ENCODE results near the gene RBMS3.
"Not testable (repeated sequence)": the region's sequence is repeated elsewhere in the genome, so short reads cannot be mapped to it uniquely, and the experiment has no call there.

Gene RBMS3

DNA sequence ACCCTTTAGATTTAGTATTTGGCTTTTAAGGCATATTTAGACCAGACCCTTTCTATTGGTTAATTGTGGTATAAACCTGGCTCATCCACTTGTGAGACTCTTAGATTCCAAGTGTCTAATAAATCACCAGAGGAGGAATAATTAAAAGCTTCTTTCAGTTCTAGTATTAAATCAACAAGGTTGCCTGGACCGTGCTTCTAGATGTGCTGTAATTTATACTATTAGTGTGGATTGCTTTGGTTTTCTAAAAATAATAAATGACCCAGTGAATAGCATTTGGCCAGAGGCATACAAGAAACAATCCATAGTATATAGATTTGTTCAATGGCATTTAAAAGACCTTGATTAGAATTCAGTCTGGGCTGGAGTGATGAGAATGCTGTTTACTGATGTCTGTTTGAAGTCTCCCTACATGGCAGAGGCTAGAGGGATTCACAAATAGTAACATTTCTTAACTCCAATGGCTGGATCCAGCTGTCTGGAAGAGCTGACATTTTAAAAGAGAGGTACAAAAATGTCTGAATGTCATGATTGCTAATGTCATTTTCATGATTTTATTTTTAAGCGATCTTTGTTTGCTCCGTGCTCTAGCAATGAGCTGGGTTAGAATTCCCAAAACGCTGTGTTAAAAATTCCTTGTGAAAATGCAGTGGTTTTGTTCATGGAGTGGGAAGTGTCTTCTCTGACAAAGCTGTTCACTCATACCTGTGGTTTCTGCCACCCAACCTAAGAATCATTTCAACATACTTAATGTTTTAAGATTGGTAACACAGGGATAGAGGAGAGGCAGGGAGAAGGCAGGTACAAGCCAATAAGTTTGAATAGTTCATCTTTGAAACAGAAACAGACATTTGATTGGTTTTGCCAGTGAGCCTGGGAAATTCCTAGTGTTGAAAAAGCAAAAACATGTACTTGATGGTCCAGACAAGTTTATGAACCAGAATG, 89.9 kb downstream of the RBMS3 start:
- DNase-seq (no peak), ATAC-seq (no peak)
- H3K27me3 Mint-ChIP-seq = peaks cover 8% of the 10 kb centered on the region
- no peak overlapping the region for H3K4me3 Mint-ChIP-seq
- H3K27ac Mint-ChIP-seq = no peak overlapping the region
- peaks cover 8% of the 10 kb centered on the region for H3K4me1 Mint-ChIP-seq
- H3K9me3 Mint-ChIP-seq = no peaks in the 10 kb centered on the region

- Mint-ChIP-seq H3K4me3 (no peak overlapping the region), H3K27me3 (peaks cover 8% of the 10 kb centered on the region), H3K27ac (no peak overlapping the region), H3K4me1 (peaks cover 8% of the 10 kb centered on the region), H3K9me3 (no peaks in the 10 kb centered on the region)
- ATAC-seq (no peak), DNase-seq (no peak)
These were observed 92.3 kb downstream of the RBMS3 start for GRCh38 chr3:29373131-29373680.

- ATAC-seq (no peak), DNase-seq (no peak)
- H3K27ac Mint-ChIP-seq = no peak overlapping the region
- H3K4me3 Mint-ChIP-seq = no peak overlapping the region
- H3K4me1 Mint-ChIP-seq = peaks cover 8% of the 10 kb centered on the region
- peaks cover under 1% of the 10 kb centered on the region for H3K27me3 Mint-ChIP-seq
- no peaks in the 10 kb centered on the region for H3K9me3 Mint-ChIP-seq
These were observed 93.4 kb downstream of the RBMS3 start for GRCh38 chr3:29374226-29374625.

DNA sequence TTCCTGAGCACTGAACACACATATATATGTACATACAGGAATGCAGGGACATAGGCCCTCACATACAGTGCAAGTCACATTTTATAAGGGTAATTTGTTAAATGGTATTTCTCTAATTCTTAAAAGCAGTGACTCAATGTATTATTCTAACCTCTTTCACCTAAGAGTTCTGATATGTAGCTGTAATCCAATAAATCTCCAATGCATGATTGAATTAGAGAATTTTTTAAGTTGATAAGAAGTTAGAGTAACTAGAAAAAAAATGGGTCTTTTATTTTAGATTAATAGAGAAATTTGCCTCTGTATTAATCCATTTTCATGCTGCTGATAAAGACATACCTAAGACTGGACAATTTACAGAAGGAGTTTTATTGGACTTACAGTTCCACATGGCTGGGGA, 98.2 kb downstream of the RBMS3 start:
- H3K27ac Mint-ChIP-seq = no peak overlapping the region
- DNase-seq (no peak), ATAC-seq (no peak)
- no peaks in the 10 kb centered on the region for H3K4me1 Mint-ChIP-seq
- H3K4me3 Mint-ChIP-seq = no peak overlapping the region
- H3K9me3 Mint-ChIP-seq = no peaks in the 10 kb centered on the region
- no peaks in the 10 kb centered on the region for H3K27me3 Mint-ChIP-seq

GRCh38 chr3:29381595-29381994, 100.7 kb downstream of the RBMS3 start:
- Mint-ChIP-seq H3K4me3 (no peak overlapping the region), H3K27me3 (no peaks in the 10 kb centered on the region), H3K27ac (no peak overlapping the region), H3K9me3 (peaks cover 0 to 8% of the 10 kb centered on the region in 2 donors), H3K4me1 (peaks cover 4% of the 10 kb centered on the region)
- ATAC-seq (no peak), DNase-seq (no peak)

GRCh38 chr3:29382409-29382808, 101.5 kb downstream of the RBMS3 start:
- ATAC-seq (no peak), DNase-seq (no peak)
- Mint-ChIP-seq H3K9me3 (peaks cover 0 to 11% of the 10 kb centered on the region in 2 donors), H3K4me1 (peaks cover 8% of the 10 kb centered on the region), H3K4me3 (no peak overlapping the region), H3K27ac (peak overlapping the region in 1 of 2 donors; percentile 16), H3K27me3 (no peaks in the 10 kb centered on the region)

DNA sequence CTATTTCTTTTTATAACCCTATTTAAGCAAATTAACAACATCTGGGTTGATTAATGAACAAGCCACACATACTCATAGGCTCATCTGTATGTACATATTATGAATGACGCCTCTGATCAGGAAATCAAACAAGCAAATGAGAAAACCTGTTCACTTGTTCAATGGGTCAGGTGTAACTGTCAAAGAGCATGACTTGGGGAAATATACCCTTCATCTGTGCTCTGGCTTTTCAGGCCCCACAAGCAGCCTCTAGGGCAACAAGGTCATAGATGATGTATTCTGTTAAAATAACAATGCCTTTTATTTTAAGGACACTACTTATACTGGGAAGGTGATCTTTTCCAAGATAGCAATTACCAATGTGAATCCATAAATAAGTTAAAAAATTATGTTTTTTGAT, 102.0 kb downstream of the RBMS3 start:
- H3K4me3 Mint-ChIP-seq = no peak overlapping the region
- no peak for ATAC-seq

GRCh38 chr3:29384640-29385039, 103.8 kb downstream of the RBMS3 start:
- no peaks in the 10 kb centered on the region for H3K27me3 Mint-ChIP-seq
- H3K9me3 Mint-ChIP-seq = peaks cover 0 to 11% of the 10 kb centered on the region in 2 donors
- no peak overlapping the region for H3K4me3 Mint-ChIP-seq
- peaks cover 8% of the 10 kb centered on the region for H3K4me1 Mint-ChIP-seq
- no peak overlapping the region for H3K27ac Mint-ChIP-seq
- DNase-seq = no peak
- ATAC-seq = no peak

More for the DNA sequence above, 102.0 kb downstream of the RBMS3 start:
- H3K27ac Mint-ChIP-seq = peak overlapping the region in 1 of 2 donors; percentile 16
- H3K4me1 Mint-ChIP-seq = peaks cover 8% of the 10 kb centered on the region
- DNase-seq = no peak
- peaks cover 0 to 11% of the 10 kb centered on the region in 2 donors for H3K9me3 Mint-ChIP-seq
- H3K27me3 Mint-ChIP-seq = no peaks in the 10 kb centered on the region

- Mint-ChIP-seq H3K4me3 (no peak overlapping the region), H3K27ac (peak overlapping the region in 1 of 2 donors; percentile 6), H3K4me1 (peaks cover 8% of the 10 kb centered on the region), H3K9me3 (peaks cover 0 to 11% of the 10 kb centered on the region in 2 donors), H3K27me3 (no peaks in the 10 kb centered on the region)
- no peak for ATAC-seq
- DNase-seq = no peak
These were observed 104.4 kb downstream of the RBMS3 start for GRCh38 chr3:29385046-29385830.

DNA sequence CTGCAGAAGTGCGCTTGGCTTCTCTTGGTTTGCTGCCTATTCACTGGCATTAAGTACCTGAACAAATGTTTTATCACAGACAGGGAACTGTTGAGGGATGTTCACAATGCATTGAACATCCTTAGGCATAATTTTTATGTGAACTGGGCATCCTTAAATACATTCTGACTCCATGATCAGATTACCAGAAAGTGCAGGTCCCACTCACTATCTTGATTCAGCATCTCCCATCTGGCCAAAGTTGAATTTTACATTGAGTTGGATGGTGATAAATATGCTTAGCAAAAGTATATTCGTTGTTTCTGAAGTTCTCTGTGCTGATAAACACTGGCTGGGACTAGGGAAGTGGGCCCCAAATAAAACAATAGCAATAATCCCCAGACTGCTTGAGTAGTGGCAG, 108.5 kb downstream of the RBMS3 start:
- Mint-ChIP-seq H3K4me1 (peaks cover 8% of the 10 kb centered on the region), H3K27ac (no peak overlapping the region), H3K4me3 (no peak overlapping the region), H3K27me3 (no peaks in the 10 kb centered on the region), H3K9me3 (peaks cover 6 to 11% of the 10 kb centered on the region in 2 donors)
- no peak for DNase-seq
- ATAC-seq = no peak

- H3K27me3 Mint-ChIP-seq = no peaks in the 10 kb centered on the region
- DNase-seq = no peak
- H3K4me3 Mint-ChIP-seq = no peak overlapping the region
- peak overlapping the region in 1 of 2 donors; percentile 69 for H3K27ac Mint-ChIP-seq
- ATAC-seq = no peak
- H3K4me1 Mint-ChIP-seq = no peaks in the 10 kb centered on the region
- H3K9me3 Mint-ChIP-seq = peaks cover 4 to 14% of the 10 kb centered on the region in 2 donors
These were observed 111.9 kb downstream of the RBMS3 start for GRCh38 chr3:29392625-29393388.

DNA sequence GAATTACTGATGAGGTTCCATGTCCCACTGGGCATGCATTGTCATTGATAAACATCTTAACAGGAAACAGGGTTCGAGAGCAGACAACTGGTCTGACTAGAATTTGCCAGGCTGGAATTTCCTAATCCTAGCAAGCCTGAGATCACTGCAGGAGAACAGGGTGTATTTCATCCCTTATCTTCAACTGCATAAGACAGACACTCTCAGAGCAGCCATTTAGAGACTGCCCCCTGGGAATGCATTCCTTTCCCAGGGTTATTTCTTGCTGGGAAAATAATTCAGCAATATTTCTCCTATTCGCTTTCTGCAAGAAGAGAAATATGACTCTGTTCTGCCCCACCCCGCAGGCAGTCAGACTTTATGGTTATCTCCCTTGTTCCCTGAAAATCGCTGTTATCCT, 113.1 kb downstream of the RBMS3 start:
- ATAC-seq, H3K27me3 Mint-ChIP-seq, DNase-seq, H3K4me1 Mint-ChIP-seq, H3K27ac Mint-ChIP-seq, H3K4me3 Mint-ChIP-seq: not testable (repeated sequence)
- peaks cover 4 to 14% of the 10 kb centered on the region in 2 donors for H3K9me3 Mint-ChIP-seq

DNA sequence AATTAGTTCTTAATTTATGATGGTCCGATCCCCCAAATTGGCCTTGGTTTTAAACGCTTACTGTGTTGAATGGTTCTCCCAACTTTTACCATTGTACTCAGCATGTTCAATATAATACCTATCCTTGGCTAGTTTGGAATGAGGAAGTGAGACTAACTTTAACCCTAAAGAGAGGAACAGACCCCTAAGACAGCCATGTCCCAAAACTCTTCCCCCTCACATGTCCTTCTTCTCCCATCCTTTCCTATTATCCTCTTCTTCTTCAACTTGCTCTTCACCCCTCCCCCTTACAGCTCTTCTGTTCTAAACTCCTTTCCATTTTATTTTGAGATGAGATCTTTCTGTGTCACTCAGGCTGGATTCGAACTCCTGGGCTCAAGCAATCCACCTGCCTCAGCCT, 116.5 kb downstream of the RBMS3 start:
- Mint-ChIP-seq H3K27ac (no peak overlapping the region), H3K4me1 (no peaks in the 10 kb centered on the region), H3K27me3 (no peaks in the 10 kb centered on the region), H3K4me3 (no peak overlapping the region), H3K9me3 (peaks cover 4 to 14% of the 10 kb centered on the region in 2 donors)
- DNase-seq (no peak), ATAC-seq (no peak)

DNA sequence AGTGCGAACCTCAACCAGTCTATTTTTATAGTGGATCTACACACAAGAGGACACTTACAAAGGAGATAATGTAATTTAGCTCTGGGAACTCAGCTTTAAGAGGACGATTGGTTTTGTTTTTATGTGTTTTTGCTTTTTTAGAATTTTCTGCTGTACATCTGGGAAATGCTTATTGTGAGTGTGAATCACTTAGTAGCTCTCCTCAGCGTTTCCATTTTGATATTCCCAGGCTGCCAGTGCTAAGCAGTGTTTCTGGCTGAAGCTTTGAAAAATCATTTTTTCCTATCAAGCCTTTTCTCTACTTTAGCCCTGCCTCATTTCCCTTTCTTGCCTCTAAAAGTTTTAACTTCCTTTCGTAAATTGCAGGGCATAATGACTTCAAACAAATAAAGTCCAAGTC, 117.9 kb downstream of the RBMS3 start:
- no peaks in the 10 kb centered on the region for H3K4me1 Mint-ChIP-seq
- H3K27me3 Mint-ChIP-seq = no peaks in the 10 kb centered on the region
- ATAC-seq = no peak
- no peak overlapping the region for H3K4me3 Mint-ChIP-seq
- DNase-seq = no peak
- H3K27ac Mint-ChIP-seq = no peak overlapping the region
- peaks cover 4 to 13% of the 10 kb centered on the region in 2 donors for H3K9me3 Mint-ChIP-seq

- ATAC-seq = no peak
- Mint-ChIP-seq H3K4me1 (no peaks in the 10 kb centered on the region), H3K27me3 (no peaks in the 10 kb centered on the region), H3K27ac (no peak overlapping the region), H3K9me3 (no peaks in the 10 kb centered on the region), H3K4me3 (no peak overlapping the region)
- DNase-seq = no peak
These were observed 125.5 kb downstream of the RBMS3 start for GRCh38 chr3:29406291-29406832.
